Lower leg skin (tissue), 4 donors: ENCODE measurements around the gene TBC1D2. TPM values are rescaled to one million over a fixed set of nuclear protein-coding genes. Genes with fewer than 3 reads are reported as not detected.

ENCODE experiments used
- DNase-seq, 2 donors: peaks; one replicate each; pipeline ENCODE4 v3.0.0-alpha.2; 2019; ENCODE audit warnings: low spot score in 2 of 2
- H3K4me3 ChIP-seq: fragments of 200-600 bp; sonication (generic); 2 replicates; pipeline ENCODE4 v1.5.1; 2017; ENCODE audit warnings: mild to moderate bottlenecking, low read depth; ENCODE audit not compliant: poor library complexity, severe bottlenecking
- CTCF ChIP-seq, 3 donors: fragments of 450-650 bp; IDR thresholded peaks; one replicate each; pipeline ENCODE4 v1.5.1; 2016; ENCODE audit warnings: antibody characterized with exemption in 3 of 3, mild to moderate bottlenecking in 3 of 3, moderate library complexity in 2 of 3
- POLR2A ChIP-seq, 2 donors: fragments of 450-650 bp; IDR thresholded peaks; one replicate each; pipeline ENCODE4 v1.6.1; 2016 to 2017; ENCODE audit warnings: antibody characterized with exemption in 2 of 2, mild to moderate bottlenecking in 1 of 2, moderate library complexity in 1 of 2
- WGBS, 2 donors: methylation state at CpG; one replicate each; pipeline ENCODE4 v1.1.5; 2018; 5-methylcytosine and 5-hydroxymethylcytosine counted together
- intact Hi-C: fragments of 100-400 bp; cut with DNase I; formaldehyde crosslinking; loops from one replicate; pipeline ENCODE4 v1.15.0; 2023; ENCODE audit warnings: low total_unique reads
- total RNA-seq, 4 donors: library from RNA; depleted of rRNA; stranded (reverse); fragments of >200 nt; gene quantifications; one replicate each; pipeline ENCODE4 v1.1.0, GENCODE V29; 2016

Gene TBC1D2
- total RNA-seq, 4 donors from 2014 or later, result 35.4 to 56.3 (median 45.9) TPM

- 53 to 56% methylated on average over 6 to 9 of the region's 9 CpGs for WGBS, 2 donors
- intact Hi-C loops, result loop anchor here (5.0 kb wide), 1 partner anchor 52 kb away; no protein-coding TSS in a partner anchor
- TF ChIP-seq CTCF (IDR thresholded peaks at IDR 0.05) (no peak), POLR2A (IDR thresholded peaks at IDR 0.05) (no peak)
- no peak overlapping the region for H3K4me3 ChIP-seq
- no peak for DNase-seq
Observed at GRCh38 chr9:98210435-98210834, 45.0 kb downstream of the TBC1D2 start.

GRCh38 chr9:98209530-98209929 is 45.9 kb downstream of the TBC1D2 start:
- WGBS, 2 donors, result 75 to 85% methylated on average over 3 of the region's 3 CpGs
- DNase-seq, result no peak
- no peak overlapping the region for H3K4me3 ChIP-seq
- TF ChIP-seq CTCF (IDR thresholded peaks at IDR 0.05) (no peak), POLR2A (IDR thresholded peaks at IDR 0.05) (no peak)
- intact Hi-C loops, result loop anchor here (10.0 kb wide), 1 partner anchor 135 kb away; no protein-coding TSS in a partner anchor

GRCh38 chr9:98208635-98209034 is 46.8 kb downstream of the TBC1D2 start:
- WGBS, 2 donors, result 95% methylated on average over 17 to 20 of the region's 20 CpGs
- no peak for TF ChIP-seq CTCF (IDR thresholded peaks at IDR 0.05)
- TF ChIP-seq POLR2A (IDR thresholded peaks at IDR 0.05), result no peak
- no peak overlapping the region for H3K4me3 ChIP-seq
- DNase-seq, result no peak
- intact Hi-C loops, result loop anchor here (10.0 kb wide), 1 partner anchor 134 kb away; no protein-coding TSS in a partner anchor

- no peak for DNase-seq
- intact Hi-C loops, result loop anchor here (10.0 kb wide), 1 partner anchor 133 kb away; no protein-coding TSS in a partner anchor
- no peak overlapping the region for H3K4me3 ChIP-seq
- TF ChIP-seq POLR2A (IDR thresholded peaks at IDR 0.05) (no peak), CTCF (IDR thresholded peaks at IDR 0.05) (no peak)
- WGBS, 2 donors, result 80 to 81% methylated on average over 4 of the region's 4 CpGs
Observed at GRCh38 chr9:98207606-98208005, 47.8 kb downstream of the TBC1D2 start.

- TF ChIP-seq POLR2A (IDR thresholded peaks at IDR 0.05) (no peak), CTCF (IDR thresholded peaks at IDR 0.05) (no peak)
- DNase-seq, result no peak
- intact Hi-C loops, result loop anchor here (10.0 kb wide), 1 partner anchor 132 kb away; no protein-coding TSS in a partner anchor
- 12 to 14% methylated on average over 2 of the region's 2 CpGs for WGBS, 2 donors
- no peak overlapping the region for H3K4me3 ChIP-seq
Observed at GRCh38 chr9:98206754-98207153, 48.7 kb downstream of the TBC1D2 start.

- no peak overlapping the region for H3K4me3 ChIP-seq
- TF ChIP-seq CTCF (IDR thresholded peaks at IDR 0.05) (no peak), POLR2A (IDR thresholded peaks at IDR 0.05) (no peak)
- intact Hi-C loops, result loop anchor here (10.0 kb wide), 1 partner anchor 130 kb away; no protein-coding TSS in a partner anchor
- WGBS, 2 donors, result 70 to 75% methylated on average over 4 of the region's 4 CpGs
- no peak for DNase-seq
Observed at GRCh38 chr9:98204692-98205091, 50.8 kb downstream of the TBC1D2 start.
